Activated gamma-delta T cell treated with anti-CD3 and anti-CD28 coated beads, Interleukin-2, amount 50 U/mL, for 16 hours (primary cell): ENCODE data around the gene SETD1B.
"Not testable (repeated sequence)": the region's sequence is repeated elsewhere in the genome, so short reads cannot be mapped to it uniquely, and the experiment has no call there.

Experiments used
- DNase-seq: peaks from one replicate; pipeline ENCODE4 v3.0.0-alpha.2; 2020; ENCODE audit warnings: low read depth

SETD1B gene

DNA sequence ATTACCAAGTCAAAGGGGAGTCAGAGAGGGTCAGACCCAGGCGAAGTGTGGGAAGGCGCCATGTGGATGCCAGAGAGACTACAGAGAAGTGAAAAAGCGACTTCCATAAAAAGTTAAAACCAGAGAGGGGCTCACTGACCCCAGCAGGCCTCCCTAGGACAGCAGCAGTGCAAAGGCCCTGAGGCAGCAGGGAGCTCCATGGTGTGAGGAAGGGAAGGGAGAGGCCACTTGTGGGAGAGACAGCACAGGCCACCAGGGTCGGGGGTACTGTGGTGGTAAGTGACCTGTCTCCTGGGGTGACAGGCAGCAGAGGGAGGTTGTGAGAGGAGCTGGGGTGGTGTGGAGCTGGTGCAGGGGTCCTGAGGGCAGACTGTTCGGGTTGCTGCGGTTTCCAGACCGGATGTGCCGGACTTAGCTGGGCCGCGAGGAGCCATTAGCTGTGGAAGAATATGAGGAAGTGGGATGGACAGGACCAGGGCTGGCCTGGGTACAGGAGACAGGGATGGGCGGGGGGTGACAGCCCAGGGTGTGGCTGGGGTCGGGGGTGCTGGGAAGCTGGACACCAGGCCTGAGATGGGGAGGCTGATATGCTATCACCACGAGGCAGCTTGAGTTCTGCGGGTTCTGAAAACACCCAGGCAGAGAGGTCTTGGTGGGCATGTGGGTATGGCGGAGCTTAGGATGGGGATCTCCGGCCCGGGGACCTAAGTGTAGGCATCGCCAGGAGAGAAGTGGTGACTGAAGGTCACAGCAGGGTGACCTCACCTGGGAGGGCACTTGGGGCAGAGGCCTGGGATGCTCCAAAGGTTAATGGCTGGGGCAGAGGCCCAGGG lies 22.7 kb downstream of the SETD1B start:
- no peak for DNase-seq

DNA sequence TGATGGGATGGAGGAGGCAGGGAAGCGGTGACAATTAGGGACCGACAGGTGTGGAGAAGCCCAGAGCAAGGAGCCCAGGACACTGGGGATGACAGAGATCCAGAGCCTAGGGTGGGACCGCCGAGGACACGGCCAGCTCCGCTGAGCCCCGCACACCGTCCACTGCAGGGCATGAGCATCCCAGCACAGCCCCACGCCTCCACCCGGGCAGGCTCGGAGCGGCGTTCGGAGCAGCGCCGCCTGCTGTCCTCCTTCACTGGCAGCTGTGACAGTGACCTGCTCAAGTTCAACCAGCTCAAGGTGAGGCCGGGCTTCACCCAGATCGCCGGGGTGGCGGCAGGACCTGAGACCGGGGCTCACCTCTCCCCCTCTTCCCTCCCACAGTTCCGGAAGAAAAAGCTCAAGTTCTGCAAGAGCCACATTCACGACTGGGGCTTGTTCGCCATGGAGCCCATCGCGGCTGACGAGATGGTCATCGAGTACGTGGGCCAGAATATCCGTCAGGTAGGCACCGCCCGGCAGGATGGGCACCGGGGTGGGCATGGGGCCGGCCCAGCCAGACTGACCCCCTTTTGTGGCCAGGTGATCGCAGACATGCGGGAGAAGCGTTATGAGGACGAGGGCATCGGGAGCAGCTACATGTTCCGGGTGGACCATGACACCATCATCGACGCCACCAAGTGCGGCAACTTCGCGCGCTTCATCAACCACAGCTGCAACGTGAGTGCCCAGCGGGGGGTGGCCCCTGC lies 23.7 kb downstream of the SETD1B start:
- no peak for DNase-seq

DNA sequence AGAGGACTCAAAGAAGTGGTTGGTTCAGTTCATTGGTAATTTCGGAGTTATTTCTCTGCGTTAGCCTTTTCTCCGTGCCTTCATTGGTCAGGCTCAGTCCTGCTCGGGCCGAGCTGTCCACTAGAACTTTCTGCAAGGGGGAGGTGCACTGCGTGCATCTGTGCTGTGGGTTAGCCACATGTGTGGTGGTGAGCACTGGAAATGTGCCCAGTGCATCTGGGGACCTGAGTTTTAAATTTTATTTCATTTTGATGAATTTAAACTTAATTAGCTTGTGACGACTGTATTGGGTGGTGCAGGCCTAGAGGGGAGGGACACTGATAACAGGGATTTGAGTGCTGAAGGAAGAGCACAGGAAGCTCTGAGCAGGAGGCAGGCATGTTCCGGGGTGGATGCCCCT lies 24.5 kb downstream of the SETD1B start:
- DNase-seq, result no peak

GRCh38 chr12:121828826-121829225 lies 25.0 kb downstream of the SETD1B start:
- no peak for DNase-seq

DNA sequence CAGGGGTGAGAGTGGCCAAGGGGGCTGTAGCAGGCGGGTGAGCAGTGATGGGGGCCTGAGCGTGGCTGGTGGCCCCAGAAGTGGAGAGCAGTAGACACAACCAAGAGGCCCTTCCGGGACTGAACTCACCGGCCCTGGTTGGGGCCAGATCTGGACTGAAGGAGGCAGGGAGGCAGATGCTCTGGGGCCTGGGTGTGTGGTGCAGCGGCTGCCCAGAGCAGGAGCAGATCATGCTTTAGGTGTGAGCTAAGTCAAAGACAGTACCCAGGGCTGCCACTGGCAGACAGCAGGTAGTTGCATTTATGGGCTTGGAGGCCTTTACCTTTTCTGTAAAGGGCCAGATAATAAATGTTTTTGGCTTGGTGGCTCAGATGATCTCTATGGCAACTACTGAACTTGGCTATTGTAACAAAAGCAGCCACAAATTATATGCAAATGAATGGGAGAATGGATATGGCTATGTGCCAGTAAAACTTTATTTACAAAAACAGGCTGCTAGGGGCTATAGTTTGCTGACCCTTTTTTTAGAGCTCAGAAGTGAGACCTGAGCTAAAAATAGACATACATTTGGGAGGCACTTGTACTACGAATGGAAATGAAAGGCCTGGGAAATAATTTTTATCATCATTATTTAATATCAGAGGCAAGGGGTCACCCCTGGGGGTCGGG lies 25.6 kb downstream of the SETD1B start:
- no peak for DNase-seq

DNA sequence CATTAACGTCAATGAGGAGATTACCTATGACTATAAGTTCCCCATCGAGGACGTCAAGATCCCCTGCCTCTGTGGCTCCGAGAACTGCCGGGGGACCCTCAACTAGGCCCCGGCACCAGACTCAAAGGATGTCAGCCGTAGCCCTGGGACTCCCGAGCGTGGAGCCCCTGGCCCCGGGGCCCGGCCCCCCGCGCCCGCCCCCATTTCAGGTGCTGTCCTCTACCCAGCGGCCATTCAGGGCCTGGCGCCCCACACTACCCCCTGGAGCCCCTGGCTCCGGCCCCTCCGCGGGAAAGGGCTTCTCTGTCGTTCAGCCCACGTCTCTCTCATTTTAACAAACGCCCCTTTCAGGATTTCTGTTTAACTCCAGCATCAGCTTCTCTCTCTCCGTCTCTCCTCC lies 26.3 kb downstream of the SETD1B start:
- no peak for DNase-seq

DNA sequence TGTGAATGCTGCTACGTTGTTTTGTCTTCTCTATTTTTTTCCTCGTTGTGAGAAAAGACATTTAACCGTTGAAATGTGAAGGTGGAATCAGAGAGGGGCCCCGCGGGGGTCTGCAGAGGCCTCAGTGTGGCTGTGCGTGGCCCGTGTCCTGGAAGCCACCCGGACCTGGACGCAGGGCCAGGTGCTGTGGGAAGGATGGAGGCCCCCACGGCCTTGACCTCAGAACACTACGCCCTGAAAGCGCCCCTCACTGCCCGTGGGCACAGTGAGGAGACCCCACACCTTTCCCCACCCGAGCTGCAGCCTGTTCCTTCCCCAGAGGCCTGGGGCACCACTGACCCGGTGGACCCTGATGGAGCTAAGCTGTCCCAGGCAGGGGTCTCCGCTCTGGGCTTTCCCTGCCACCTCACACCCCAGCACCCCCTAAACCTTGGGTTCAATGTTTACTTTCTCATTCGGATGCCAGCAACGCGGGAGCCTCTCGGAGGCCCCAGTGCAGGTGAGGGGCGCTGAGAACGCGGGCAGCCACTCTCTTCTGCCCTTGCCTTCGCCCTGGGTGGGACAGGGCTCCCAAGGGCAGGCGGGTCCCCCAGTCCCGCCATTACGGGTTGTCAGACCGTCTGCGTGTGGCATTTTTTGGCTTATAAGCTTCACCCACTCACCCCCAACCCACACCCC lies 26.9 kb downstream of the SETD1B start:
- DNase-seq, result no peak

DNA sequence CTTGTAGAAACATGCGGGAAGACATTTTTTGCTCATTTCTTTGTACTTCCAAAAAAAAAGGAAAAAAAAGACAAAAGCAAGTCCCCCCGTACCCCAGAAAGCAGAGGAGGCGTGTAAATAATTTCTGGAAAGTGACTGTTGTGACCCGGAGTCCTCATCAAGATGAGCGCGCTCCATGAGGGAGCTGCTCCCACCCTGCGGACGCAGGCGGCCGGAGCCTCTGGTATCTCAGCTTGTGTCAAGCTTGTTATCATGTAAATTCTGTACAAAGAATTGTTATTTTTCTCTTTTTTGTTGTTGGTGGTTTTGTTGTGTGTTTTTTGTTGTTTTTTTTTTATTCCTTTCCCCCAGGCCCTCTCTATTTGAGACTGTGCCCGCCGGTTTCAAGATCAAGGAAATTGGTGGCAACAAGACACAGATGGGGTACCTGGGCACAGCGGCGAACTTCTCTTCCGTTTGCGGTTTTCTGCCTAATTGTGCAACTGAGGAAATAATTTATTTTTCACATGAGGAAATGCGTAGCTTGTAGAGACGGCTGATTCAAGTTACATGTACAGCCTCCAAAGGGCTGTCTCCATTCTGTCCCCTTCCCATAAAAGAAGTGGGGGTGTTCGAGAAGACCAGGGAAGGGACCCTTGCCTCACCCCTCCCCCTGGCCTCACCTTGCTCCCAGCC lies 27.9 kb downstream of the SETD1B start:
- DNase-seq, result no peak

DNA sequence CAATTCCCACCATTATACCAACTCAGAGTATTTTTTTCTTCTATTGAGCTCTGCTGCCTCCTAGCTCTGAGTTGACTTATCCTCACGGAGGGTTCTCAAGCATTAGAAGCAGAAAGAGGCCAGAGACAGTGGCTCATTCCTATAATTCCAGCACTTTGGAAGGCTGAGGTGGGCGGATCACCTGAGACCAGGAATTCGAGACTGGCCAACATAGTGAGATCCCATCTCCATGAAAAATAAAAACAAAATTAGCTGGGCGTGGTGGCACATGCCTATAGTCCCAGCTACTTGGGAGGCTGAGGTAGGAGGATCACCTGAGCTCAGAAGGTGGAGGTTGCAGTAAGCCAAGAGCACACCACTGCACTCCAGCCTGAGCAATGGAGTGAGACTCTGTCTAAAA lies 33.9 kb downstream of the SETD1B start:
- no peak for DNase-seq

DNA sequence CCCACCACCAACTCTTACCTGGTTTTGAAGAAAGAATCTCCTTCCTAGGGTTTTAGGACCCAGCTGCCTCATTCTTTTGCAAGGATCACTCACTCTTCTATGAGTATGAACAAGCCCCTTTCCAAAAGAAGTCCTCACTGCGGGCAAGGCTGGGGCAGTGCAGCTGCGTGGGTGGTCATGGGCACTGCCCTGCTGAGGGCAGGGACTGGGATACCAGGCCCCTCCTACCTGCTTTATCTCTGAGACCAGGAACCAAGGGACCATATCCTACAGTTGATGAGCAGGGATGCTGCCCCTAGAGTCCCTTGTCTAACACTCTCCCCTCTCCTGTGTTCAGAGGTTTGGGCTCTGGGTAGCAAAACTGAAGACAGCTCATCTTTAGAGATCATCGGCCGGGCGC lies 34.3 kb downstream of the SETD1B start:
- DNase-seq, result no peak

DNA sequence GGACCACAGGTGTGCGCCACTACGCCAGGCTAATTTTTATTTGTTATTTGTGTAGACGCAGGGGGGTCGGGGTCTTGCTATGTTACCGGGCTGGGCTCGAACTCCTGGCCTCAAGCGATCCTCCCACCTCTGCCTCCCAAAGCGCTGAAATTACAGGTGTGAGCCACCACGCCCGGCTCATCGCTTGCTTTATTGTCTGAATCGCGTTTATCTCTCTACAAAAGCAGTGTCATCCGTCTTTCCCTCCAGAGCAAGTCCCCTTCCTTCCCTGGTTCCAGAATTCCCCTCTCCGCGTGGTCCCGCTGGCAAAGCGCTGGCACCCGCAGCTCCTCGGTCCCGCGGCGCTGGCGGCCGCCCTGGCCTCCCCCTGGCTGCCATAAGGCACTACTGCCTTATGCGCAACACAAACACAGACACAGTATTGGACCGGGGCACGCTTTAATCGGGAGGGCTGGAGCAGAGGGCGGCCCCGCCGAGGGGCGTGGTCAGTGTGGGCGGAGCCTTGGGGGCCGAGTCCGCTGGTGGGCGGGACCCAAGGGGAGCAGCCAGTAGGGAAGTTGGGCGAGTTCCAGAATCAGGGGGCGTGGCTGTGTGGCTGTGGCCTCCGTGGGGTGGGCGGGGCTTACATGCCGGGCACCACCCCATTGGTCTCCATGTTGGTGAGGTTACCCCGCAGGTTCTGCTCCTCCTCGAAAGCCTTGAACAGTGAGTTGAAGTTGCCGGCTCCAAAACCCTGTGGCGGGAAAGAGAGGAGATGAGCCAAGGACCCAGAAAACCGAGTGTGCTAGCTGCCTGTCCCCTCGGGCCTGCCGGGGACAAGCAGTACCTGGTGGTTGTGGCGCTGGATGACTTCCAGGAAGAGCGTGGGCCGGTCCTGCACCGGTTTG lies 35.5 kb downstream of the SETD1B start:
- DNase-seq, result peak; percentile 99

DNA sequence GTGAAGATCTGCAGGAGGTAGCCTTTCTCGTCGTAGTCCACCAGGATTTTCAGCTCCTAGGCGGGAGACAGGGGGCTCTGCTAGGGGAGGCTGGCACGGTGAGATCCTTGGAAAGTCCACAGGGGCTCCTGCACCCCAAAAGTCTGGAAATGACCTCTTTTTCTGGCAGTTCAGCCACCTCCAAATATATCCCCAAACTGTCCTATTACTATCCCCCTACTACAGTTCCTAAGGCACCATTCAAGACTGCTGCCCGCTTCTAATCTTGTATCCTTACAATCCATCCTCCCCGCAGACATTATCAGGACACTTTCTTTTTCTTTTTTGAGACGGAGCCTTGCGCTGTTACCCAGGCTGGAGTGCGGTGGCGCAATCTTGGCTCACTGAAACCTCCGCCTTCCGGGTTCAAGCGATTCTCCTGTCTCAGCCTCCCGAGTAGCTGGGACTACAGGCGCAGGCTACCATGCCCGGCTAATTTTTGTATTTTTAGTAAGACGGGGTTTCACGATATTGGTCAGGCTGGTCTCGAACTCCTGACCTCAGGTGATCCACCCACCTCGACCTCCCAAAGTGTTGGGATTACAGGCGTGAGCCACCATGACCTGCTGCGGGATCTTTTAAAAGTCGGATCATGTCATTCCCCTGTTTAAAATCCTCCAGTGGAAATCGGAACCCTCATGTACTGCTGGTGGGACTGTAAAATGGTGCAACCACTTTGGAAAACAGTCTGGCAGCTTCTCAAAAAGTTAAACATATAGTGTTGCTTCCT lies 36.4 kb downstream of the SETD1B start:
- DNase-seq, result no peak

- DNase-seq, result no peak
Measured at GRCh38 chr12:121843236-121843982, 39.6 kb downstream of the SETD1B start.

DNA sequence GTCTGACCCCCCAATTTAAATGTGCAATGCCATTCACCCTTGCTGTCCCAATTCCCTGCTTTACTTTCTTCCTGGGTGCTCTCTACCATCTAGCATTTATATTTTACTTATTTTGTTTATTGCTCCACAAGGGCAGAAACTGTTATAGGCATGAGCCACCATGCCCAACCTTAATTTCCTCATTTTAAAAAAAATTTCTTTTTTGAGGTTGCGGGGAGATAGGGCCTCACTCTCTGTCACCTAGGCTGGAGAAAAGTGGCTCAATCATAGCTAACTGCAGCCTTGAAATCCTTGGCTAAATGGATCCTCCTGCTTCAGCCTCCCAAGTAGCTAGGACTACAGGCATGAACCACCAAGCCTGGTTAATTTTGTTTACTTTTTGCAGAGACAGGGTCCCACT lies 41.9 kb downstream of the SETD1B start:
- no peak for DNase-seq

DNA sequence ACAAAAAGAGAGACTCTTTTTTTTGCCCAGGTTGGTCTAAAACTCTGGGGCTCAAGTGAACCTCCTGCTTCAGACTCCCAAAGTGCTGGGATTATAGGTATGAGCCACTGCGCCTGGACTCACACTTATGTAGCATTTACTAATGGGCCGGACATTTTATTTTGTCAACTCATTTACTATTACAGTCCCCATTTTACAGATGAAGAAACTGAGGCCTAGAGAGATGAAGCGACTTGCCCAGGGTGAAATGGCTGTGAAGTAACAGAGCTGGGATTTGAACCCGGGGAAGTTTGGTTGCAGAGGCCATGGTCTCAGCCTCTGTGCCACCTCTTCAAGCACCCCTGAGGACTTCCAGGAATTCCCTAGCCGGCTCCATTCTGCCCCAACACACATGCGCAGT lies 45.4 kb downstream of the SETD1B start:
- no peak for DNase-seq

DNA sequence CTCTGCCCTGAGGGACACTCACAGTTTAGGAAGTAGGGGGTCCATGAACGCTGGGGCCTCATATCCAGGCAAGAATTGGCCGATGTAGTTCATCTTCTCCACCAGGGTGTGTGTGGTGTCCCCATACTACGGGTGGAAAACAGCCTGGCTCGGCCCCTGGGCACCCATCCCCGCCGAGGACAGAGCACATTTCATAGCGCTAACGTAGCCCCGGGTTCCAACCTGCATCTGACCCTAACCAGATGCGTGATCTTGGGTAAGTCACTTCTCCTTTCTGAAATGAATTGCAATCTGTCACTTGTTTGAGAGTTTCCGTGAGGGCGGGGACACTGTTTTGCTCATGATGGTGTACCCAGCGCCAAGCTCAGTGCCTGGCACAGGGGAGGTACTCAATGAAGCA lies 45.9 kb downstream of the SETD1B start:
- DNase-seq, result no peak

GRCh38 chr12:121852392-121852791 lies 48.6 kb downstream of the SETD1B start:
- not testable (repeated sequence) for DNase-seq

- no peak for DNase-seq
Measured at GRCh38 chr12:121857322-121858246, 53.8 kb downstream of the SETD1B start.
